DND-41 (cell line): ENCODE data around the gene SLC41A3.
"Not testable (repeated sequence)": the region's sequence is repeated elsewhere in the genome, so short reads cannot be mapped to it uniquely, and the experiment has no call there.

Experiments
- ATAC-seq: fragments of 200-7000 bp; cut with Tn5 transposase; 3 replicates; pipeline ENCODE4 v1.9.1; 2021; ENCODE audit warnings: low read depth; ENCODE audit not compliant: insufficient read depth
- DNase-seq: peaks from one replicate; pipeline ENCODE4 v3.0.0-alpha.2; 2020
- H2AFZ ChIP-seq: 2 replicates; pipeline ENCODE4 v1.6.0; 2012; ENCODE audit warnings: low read depth, low read length
- H3K27ac ChIP-seq: 2 replicates; pipeline ENCODE4 v1.5.1; 2012; ENCODE audit warnings: low read length, inconsistent platforms
- H3K27me3 ChIP-seq: fragments of 200-600 bp; sonication (generic); 2 replicates; pipeline ENCODE4 v1.6.0; 2012; ENCODE audit warnings: low read length, mild to moderate bottlenecking, inconsistent platforms; ENCODE audit not compliant: insufficient read depth, poor library complexity
- H3K36me3 ChIP-seq: 2 replicates; pipeline ENCODE4 v1.5.1; 2012; ENCODE audit warnings: low read length, inconsistent platforms; ENCODE audit not compliant: insufficient read depth
- H3K4me1 ChIP-seq: 2 replicates; pipeline ENCODE4 v1.5.1; 2012; ENCODE audit warnings: mild to moderate bottlenecking, low read length; ENCODE audit not compliant: insufficient read depth
- H3K4me2 ChIP-seq: 2 replicates; pipeline ENCODE4 v1.6.0; 2012; ENCODE audit warnings: mild to moderate bottlenecking, moderate library complexity, low read length, inconsistent platforms; ENCODE audit not compliant: insufficient read depth
- H3K4me3 ChIP-seq, 2 experiments: fragments of 200-600 bp in 1 of 2; shearing (Covaris generic) in 1 of 2; 2 replicates each; pipeline ENCODE4 v1.5.1; 2012 to 2016; ENCODE audit warnings: inconsistent platforms in 2 of 2, low read length in 2 of 2, mild to moderate bottlenecking in 2 of 2, low read depth in 1 of 2, moderate library complexity in 1 of 2
- H3K79me2 ChIP-seq: 2 replicates; pipeline ENCODE4 v1.6.0; 2012; ENCODE audit warnings: low read length, inconsistent platforms; ENCODE audit not compliant: insufficient read depth
- H3K9ac ChIP-seq: 2 replicates; pipeline ENCODE4 v1.6.0; 2012; ENCODE audit warnings: low read depth, mild to moderate bottlenecking, inconsistent platforms, low read length, moderate library complexity
- H3K9me3 ChIP-seq: 2 replicates; pipeline ENCODE4 v1.5.1; 2012; ENCODE audit warnings: low read length, moderate library complexity, mild to moderate bottlenecking, inconsistent platforms; ENCODE audit not compliant: insufficient read depth, severe bottlenecking
- H4K20me1 ChIP-seq: 2 replicates; pipeline ENCODE4 v1.6.0; 2012; ENCODE audit warnings: low read length; ENCODE audit not compliant: insufficient read depth
- CTCF ChIP-seq: IDR thresholded peaks from 2 replicates; pipeline ENCODE4 v1.5.1; 2012; ENCODE audit warnings: borderline replicate concordance, low read length, moderate library complexity, mild to moderate bottlenecking; ENCODE audit not compliant: poor library complexity, severe bottlenecking; ENCODE audit errors: extremely low read depth
- EZH2 ChIP-seq: IDR thresholded peaks from 3 replicates; pipeline ENCODE4 v1.6.1; 2012; ENCODE audit warnings: borderline replicate concordance, low read depth, mild to moderate bottlenecking, moderate library complexity, low read length, inconsistent platforms; ENCODE audit not compliant: severe bottlenecking

The SLC41A3 gene

GRCh38 chr3:126040386-126040785 is 43.5 kb downstream of the SLC41A3 start:
- H3K27me3 ChIP-seq = no peaks in the 10 kb centered on the region
- no peaks in the 10 kb centered on the region for H3K4me1 ChIP-seq
- ATAC-seq (no peak), DNase-seq (no peak)
- H3K4me3 ChIP-seq = no peak overlapping the region
- H3K36me3 ChIP-seq = no peaks in the 10 kb centered on the region
- H3K4me2 ChIP-seq = no peak overlapping the region
- H3K79me2 ChIP-seq = no peaks in the 10 kb centered on the region
- H3K9me3 ChIP-seq = peaks cover 3% of the 10 kb centered on the region
- no peak overlapping the region for H2AFZ ChIP-seq
- TF ChIP-seq EZH2 (no peak), CTCF (no peak)
- no peaks in the 10 kb centered on the region for H4K20me1 ChIP-seq
- H3K9ac ChIP-seq = no peak overlapping the region
- no peak overlapping the region for H3K27ac ChIP-seq

GRCh38 chr3:126039870-126040269 is 44.1 kb downstream of the SLC41A3 start:
- H3K4me1 ChIP-seq = peaks cover 5% of the 10 kb centered on the region
- peaks cover 3% of the 10 kb centered on the region for H3K9me3 ChIP-seq
- ATAC-seq = no peak
- no peak overlapping the region for H3K9ac ChIP-seq
- H2AFZ ChIP-seq = no peak overlapping the region
- no peak overlapping the region for H3K27ac ChIP-seq
- no peaks in the 10 kb centered on the region for H4K20me1 ChIP-seq
- TF ChIP-seq EZH2 = no peak
- TF ChIP-seq CTCF = no peak
- H3K4me2 ChIP-seq = no peak overlapping the region
- DNase-seq = no peak
- no peaks in the 10 kb centered on the region for H3K79me2 ChIP-seq
- no peaks in the 10 kb centered on the region for H3K27me3 ChIP-seq
- no peak overlapping the region for H3K4me3 ChIP-seq
- H3K36me3 ChIP-seq = no peaks in the 10 kb centered on the region

GRCh38 chr3:126038791-126039190 is 45.1 kb downstream of the SLC41A3 start:
- not testable (repeated sequence) for H3K79me2 ChIP-seq, H3K36me3 ChIP-seq, H3K9me3 ChIP-seq, H4K20me1 ChIP-seq, H3K27me3 ChIP-seq, H2AFZ ChIP-seq, ATAC-seq, H3K9ac ChIP-seq, H3K4me3 ChIP-seq, DNase-seq, H3K4me2 ChIP-seq, H3K27ac ChIP-seq
- peaks cover 16% of the 10 kb centered on the region for H3K4me1 ChIP-seq

GRCh38 chr3:126036056-126036549 is 47.8 kb downstream of the SLC41A3 start:
- no peak overlapping the region for H3K9ac ChIP-seq
- no peak for DNase-seq
- H3K27me3 ChIP-seq = no peaks in the 10 kb centered on the region
- no peak overlapping the region for H3K27ac ChIP-seq
- TF ChIP-seq CTCF (no peak), EZH2 (no peak)
- no peak overlapping the region for H3K4me3 ChIP-seq
- H2AFZ ChIP-seq = no peak overlapping the region
- no peaks in the 10 kb centered on the region for H4K20me1 ChIP-seq
- no peaks in the 10 kb centered on the region for H3K9me3 ChIP-seq
- no peak overlapping the region for H3K4me2 ChIP-seq
- H3K36me3 ChIP-seq = no peaks in the 10 kb centered on the region
- no peaks in the 10 kb centered on the region for H3K79me2 ChIP-seq
- peaks cover 17% of the 10 kb centered on the region for H3K4me1 ChIP-seq
- ATAC-seq = no peak
